IPS-11a (cell line): Measurements from ENCODE around the gene ATP11A.

Source experiments
- H3K4me3 ChIP-seq: one replicate; pipeline ENCODE4 v1.5.1; 2013; ENCODE audit warnings: low read depth, low read length, control low read depth

ATP11A gene

GRCh38 chr13:112722433-112723263 lies 32.8 kb downstream of the ATP11A start:
- no peak overlapping the region for H3K4me3 ChIP-seq

GRCh38 chr13:112723771-112724170 lies 33.9 kb downstream of the ATP11A start:
- no peak overlapping the region for H3K4me3 ChIP-seq

GRCh38 chr13:112724788-112725345 lies 35.0 kb downstream of the ATP11A start:
- H3K4me3 ChIP-seq: no peak overlapping the region

- H3K4me3 ChIP-seq: no peak overlapping the region
Observed at GRCh38 chr13:112725346-112726015, 35.6 kb downstream of the ATP11A start.

GRCh38 chr13:112726016-112726767 lies 36.4 kb downstream of the ATP11A start:
- H3K4me3 ChIP-seq: no peak overlapping the region

GRCh38 chr13:112727581-112727980 lies 37.7 kb downstream of the ATP11A start:
- H3K4me3 ChIP-seq: no peak overlapping the region

- H3K4me3 ChIP-seq: no peak overlapping the region
Observed at GRCh38 chr13:112728375-112729126, 38.7 kb downstream of the ATP11A start.

GRCh38 chr13:112729408-112729807 lies 39.6 kb downstream of the ATP11A start:
- H3K4me3 ChIP-seq: no peak overlapping the region

- no peak overlapping the region for H3K4me3 ChIP-seq
Observed at GRCh38 chr13:112730157-112730671, 40.4 kb downstream of the ATP11A start.

- no peak overlapping the region for H3K4me3 ChIP-seq
Observed at GRCh38 chr13:112731667-112732616, 42.1 kb downstream of the ATP11A start.

GRCh38 chr13:112732679-112733078 lies 42.8 kb downstream of the ATP11A start:
- H3K4me3 ChIP-seq: no peak overlapping the region

- no peak overlapping the region for H3K4me3 ChIP-seq
Observed at GRCh38 chr13:112733112-112733511, 43.3 kb downstream of the ATP11A start.

GRCh38 chr13:112733661-112734379 lies 44.0 kb downstream of the ATP11A start:
- H3K4me3 ChIP-seq: no peak overlapping the region

GRCh38 chr13:112734696-112735547 lies 45.1 kb downstream of the ATP11A start:
- H3K4me3 ChIP-seq: no peak overlapping the region

GRCh38 chr13:112735791-112736190 lies 46.0 kb downstream of the ATP11A start:
- no peak overlapping the region for H3K4me3 ChIP-seq

- no peak overlapping the region for H3K4me3 ChIP-seq
Observed at GRCh38 chr13:112737294-112737693, 47.5 kb downstream of the ATP11A start.

- H3K4me3 ChIP-seq: no peak overlapping the region
Observed at GRCh38 chr13:112738606-112739005, 48.8 kb downstream of the ATP11A start.
